ENCODE measurements around the gene JARID2.
"Not testable (repeated sequence)": the region's sequence is repeated elsewhere in the genome, so short reads cannot be mapped to it uniquely, and the experiment has no call there.

JARID2 gene

DNA sequence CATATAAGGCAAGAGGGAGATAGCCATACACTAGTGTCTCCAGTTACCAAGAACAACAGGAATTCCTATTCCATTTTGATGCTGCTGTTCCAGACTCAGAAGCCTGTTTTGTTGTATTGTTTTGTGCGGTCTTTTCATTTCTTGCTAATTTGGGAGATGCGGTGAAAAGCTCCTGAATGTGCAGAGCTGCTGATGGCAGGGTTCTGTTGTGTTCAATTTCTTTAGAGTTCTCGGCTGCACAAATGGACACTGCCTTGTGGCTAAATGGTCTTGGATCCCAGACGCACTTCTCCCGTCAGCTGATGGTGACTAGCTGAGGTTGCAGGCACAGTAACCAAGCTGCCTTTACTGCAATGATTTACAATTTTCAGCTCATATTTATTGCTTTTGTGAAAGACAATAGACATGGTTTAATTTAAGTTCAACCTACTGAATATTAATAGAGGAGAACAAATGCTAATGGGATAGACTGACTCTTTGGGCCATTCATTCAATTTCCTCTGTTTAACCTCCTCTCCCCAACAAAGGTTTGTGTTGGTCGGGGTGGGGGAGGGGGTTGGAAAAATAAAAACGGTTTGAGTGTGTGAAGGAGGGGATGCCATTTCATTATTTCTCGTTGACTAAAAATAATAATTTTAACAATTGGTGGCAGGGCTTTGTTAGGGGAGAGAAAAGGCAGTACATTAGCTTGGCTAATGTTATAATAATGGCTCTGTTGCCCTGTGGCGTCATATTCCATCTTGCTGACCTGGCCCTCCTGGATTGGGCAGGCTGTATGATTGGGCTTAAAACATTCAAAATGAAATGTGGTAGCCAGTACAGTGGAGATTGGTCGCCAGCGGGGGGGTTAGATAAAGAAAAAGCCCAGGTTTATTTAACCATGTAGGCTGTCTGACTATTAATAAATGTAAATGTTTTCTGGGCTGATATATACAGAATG lies 159.5 kb downstream of the JARID2 start:
- DNase-seq: no peak

DNA sequence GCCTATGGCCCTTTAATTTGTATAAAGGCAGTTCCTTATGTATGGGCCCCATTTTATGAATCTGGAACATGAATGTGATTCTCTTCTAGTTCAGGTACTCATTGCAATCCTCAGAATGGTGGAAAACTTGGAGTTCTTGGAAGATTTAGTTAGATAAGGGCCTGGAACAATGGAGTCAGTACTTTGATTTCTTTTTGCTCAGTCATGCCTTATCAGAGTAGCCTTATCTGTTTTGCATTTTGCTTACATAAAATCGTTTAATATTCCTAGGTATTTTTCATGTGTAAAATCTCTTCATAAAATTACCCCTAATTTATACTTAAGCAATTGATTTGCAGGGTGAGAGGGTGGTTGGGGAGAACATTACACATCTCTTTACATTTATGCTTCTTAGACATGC lies 160.6 kb downstream of the JARID2 start:
- no peak for DNase-seq

DNA sequence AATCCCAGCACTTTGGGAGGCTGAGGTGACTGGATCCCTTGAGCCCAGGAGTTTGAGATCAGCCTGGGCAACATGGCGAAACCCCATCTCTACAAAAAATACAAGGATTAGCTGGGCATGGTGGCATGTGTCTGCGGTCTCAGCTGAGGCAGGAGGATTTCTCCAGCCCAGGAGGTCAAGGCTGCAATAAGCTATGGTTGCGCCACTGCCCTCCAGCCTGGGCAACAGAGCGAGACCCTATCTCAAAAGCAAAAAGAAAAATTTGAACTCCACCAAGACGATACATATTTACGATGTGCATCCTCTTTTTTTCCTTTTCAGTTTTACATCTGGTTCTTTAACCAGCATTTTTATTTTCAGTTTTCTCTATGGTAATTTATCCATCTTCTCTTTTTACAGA lies 162.1 kb downstream of the JARID2 start:
- DNase-seq: no peak

DNA sequence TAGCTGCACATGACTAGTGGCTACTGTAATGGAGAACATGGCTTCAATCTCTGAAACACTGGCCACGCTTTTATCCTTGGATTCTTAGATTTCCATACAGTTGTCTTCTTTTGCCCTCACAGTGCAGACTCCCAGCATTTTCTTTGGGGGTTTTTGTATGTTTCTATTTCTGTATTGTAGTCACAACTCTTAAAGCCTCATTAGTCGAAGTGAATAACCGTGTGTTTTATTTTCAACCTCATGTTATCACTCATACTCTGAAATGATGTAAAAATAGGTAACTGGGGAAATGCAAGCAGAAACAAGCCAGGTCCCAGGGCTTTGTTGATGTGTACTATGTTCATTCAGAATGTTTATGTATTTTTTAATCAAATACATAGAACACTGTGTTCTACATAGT lies 162.9 kb downstream of the JARID2 start:
- no peak for DNase-seq

DNA sequence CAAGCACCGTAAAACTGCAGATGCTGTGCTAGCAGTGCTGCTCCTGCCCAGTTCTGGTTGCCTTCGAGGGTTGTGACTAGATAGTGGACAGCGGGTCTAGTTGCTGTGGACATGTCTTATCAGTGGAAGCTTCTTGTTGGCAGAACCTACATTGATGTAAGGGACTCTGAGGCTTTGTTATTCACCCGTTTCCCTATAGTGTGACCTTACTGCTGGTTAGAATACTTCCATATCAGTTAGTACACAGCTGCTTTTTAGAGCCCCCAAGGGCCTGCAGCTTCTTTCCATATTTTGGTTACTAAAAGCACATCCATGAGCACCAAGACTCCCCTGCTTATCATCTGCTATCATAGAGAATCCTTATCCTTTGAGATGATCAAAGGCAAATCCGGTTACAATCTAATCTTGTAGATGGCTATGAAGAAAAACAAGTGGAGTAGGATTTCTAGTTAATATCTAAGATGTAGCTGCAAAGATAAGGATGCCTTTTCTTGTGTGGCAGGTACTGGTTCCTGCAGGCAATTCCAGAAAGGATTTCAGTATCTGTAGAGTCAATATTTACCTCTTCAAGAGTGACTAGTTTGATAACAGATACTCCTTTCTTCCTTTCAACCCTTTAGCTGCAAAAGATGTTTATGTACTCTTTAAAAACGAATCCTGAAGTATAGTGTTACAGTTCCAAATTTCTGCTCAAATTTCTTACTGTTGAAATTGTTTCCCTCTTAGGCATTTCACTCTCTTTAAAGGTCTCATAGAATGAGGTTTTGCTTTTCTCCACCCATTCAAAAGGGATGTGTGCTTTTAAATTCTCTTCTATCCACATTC lies 163.6 kb downstream of the JARID2 start:
- no peak for DNase-seq

DNA sequence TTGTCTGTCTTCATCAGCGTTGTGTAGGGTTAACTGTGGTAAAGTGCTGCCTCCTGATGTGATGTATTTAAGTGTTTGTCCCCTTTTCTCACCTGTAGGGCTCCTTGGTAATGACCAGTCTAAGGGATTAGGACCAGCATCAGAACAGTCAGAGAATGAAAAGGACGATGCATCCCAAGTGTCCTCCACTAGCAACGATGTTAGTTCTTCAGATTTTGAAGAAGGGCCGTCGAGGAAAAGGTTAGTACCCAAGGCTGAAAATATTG lies 164.2 kb downstream of the JARID2 start:
- no peak for DNase-seq

DNA sequence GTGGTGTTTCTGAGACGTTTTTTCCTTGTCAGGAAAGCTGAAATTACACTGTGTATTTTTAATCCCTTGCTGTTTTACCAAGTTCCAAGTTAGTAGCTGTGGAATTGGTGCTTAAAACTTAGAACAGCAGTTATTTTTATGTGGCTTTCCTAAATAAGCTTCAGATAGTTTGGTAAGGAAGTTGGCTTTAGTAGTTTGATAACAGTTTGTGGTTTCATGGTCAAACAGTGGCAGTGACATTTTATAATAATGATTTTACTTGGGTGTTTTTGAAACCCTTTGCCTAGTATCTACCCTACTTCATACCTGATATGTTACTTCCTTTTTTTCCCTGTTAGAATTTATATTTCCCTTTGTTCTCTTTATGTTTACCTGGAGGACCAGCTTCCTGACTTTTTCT lies 164.9 kb downstream of the JARID2 start:
- DNase-seq: no peak

DNA sequence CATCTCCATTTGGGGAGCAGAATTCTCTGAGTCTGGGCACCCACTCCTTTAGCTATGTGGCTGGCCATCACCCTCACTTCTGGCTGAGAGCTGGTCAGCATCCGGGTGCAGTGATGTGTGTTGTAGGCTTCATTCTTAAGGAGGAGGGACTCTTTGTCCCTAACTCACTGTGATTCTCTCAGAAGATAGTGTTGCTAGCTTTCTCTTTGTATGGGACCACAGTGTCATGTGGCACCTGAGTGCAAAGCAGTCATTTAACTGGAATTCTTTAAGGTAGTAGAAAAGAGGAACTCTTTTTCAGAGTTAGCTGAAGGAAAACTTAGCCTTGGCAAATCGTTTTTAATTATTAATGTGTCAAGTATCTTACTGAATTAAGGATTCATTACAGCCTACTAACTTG lies 165.9 kb downstream of the JARID2 start:
- DNase-seq: no peak

DNA sequence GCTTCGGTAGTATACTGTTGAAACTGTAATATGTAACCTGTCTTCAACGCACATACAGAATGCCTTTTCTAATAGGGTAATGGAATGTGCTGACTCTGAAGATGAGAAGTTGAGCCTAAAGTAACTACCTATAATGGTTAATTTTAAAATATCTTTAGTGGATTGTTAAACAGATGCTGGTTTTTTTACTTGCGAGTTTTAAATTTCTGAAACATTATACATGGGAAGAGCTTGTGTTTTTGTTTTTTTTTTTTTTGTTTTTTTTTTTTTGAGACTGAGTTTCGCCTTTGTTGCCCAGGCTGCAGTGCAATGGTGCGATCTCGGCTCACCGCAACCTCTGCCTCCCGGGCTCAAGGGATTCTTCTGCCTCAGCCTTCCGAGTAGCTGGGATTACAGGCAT lies 166.9 kb downstream of the JARID2 start:
- DNase-seq: no peak

DNA sequence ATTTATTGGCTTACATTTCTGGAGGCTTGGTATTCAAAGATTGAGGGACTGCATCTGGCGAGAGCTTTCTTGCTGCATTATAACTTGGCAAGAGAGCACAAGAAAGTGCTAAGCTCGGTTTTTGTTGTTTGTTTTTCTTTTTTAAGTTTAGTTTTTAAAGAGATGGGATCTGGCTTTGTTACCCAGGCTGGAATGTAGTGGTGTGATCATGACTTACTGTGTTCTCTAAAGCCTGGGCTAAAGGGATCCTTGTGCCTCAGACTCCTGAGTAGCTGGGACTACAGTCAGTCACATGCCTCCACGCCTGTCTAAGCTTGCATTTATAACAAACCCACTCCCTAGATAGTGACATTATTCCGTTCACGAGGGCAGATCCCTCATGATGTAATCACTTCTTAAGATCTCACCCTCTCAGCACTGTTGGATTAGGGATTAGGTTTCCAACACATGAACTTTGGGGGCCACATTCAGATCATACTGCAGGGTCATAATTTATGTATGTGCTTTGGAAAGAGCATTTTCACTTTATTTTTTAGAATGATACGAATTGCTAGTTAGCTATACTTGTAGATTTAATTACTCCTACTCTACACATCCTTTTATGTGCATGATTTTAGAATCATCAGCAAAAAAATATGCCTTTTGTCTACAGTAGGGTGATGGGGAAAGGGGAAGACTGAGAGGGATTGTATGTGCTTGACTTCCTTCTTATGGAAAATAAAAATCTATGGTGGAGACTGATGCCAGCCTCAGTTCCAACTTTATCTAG lies 167.8 kb downstream of the JARID2 start:
- no peak for DNase-seq

DNA sequence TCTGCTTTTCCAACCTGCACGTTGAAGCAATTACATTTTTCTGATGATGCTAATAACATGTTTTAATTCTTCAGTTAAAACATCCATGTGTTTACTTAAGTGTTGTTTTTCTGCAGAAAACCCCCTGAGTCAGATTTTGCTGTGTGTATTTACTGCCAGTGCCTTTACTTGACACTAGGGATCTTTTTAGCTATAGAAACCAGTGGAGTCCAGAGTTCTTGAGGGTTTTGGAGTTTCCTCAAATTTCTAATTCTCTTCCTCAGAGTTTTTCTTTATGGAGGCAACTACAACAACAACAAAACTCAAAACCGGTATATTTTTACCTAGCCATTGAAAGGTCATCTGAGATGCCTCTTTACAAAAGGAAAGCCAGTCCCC lies 168.4 kb downstream of the JARID2 start:
- DNase-seq: no peak

DNA sequence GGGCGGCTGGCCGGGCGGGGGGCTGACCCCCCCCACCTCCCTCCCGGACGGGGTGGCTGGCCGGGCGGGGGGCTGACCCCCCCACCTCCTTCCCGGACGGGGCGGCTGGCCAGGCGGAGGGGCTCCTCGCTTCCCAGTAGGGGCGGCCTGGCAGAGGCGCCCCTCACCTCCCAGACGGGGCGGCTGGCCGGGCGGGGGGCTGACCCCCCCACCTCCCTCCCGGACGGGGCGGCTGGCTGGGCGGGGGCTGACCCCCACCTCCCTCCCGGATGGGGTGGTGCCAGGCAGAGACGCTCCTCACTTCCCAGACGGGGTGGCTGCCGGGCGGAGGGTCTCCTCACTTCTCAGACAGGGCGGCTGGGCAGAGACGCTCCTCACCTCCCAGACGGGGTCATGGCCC lies 169.8 kb downstream of the JARID2 start:
- DNase-seq: not testable (repeated sequence)

DNA sequence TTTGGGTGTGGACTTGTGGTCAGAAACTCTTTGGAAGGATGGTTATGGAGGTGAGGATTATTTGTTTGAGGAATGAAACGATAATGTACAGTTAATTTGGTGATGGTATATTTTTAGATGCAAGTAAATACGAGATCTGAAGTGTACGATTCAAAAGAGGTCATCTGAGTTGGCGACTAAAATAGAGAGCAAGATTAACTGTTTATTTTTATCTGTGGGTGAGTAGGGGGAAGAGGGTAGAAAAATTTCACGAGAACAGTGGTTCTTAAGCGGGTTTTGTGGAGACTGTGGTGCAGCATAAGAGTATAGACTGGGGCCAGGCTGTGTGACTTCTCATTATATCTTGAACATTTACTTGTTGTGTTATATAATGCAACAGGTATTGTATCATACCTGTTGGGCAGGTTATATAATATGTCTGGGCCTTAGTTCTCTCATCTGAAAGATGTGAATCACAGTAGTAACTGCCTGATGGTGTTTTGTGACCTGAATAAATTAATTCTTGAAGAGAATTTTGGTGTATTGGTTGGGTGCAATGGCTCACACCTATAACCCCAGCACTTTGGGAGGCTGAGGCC lies 171.2 kb downstream of the JARID2 start:
- DNase-seq: no peak

DNA sequence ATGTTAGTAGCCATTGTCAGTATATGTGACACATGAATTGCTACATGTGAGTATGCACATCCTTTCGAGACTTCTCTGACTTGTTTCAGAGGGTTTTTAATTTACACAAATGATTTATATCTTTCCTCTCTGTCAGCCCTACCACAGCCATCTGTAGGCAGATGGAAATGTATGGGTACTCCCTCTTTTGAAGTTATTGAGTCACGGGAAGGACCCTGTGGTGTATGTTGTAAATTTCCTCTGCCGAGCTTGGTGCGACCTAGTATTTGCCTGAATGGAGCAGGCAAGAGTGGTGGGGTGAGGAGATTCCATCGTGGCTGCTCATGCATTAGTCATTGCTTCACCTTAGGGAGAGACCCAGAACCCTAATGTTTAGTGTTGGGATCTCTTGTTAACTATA lies 171.9 kb downstream of the JARID2 start:
- no peak for DNase-seq

DNA sequence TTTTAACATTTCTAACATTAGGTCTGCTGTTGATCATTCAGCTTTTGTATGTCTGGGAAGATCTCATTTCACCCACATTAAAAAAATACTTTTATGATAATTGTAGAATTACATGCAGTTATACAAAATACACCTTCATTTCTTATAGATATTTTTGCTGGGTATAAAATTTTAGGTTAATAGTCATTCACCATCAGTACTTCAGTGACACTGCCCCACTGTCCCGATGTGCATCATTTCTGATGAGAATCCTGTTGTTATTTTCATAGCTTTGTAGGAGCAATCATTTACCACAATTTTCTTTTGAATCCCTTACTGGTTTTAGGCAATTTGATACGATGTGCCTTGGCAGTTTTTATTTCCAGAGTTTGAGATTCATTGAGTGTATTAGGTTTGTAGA lies 173.6 kb downstream of the JARID2 start:
- DNase-seq: no peak

DNA sequence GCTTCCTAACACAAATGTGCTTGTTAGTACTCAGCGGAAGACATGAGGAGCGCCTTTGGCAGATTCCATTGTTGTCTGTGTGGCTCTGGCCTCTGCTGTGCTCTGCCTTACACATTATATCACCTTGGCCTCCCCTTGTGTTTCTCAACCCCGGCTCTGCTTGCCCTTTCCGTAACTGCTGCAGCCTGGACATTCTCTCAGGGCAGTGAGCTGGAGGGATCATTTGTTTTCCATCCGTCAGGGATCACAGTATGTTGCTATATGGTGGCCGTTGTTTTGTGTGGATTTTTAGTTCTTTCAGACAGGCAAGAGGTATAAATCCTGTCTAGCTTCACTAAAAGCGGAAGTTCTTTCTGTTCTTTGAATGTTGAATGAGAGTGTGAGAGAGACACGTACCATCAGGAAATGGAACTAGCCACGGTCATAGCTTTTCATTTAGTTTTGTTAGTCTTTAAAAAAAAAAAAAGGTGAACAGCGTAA lies 175.1 kb downstream of the JARID2 start:
- no peak for DNase-seq

DNA sequence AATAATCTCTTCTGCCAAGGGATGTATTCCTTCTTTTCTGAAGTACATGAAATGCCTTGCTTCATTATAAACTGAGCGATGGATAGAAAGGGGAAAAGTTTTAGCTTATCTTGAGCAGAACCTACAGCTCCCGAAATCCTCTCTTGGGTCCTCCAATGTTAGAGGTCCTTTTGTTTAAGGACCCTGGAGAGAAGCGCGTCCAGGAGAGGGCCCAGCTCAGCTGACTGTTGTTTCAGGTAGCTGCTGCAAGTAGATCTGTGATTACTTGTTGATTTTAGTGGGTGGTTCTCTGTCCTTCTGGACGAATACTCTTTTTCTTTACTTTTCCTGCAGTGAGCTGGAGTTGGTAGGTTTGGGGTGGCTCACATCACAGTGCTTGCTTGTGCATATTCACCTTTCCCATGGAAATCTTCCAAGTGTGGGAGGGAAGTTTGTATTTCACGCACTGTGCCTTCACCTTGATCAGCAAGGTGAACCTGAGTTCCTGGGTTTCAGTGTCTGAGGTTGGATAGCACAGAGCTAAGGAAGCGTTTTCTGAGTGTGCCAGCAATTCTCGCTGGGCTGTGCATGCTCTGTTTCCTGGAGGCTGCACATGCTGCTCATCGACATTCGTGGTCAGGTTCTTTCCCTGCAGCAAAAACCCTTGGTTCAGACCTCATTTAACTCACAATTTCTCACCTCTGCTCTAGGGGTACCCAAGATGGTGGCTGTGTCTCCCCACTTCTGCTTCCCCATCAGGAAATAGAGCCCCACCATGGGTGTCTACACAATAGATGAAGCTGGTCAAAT lies 176.3 kb downstream of the JARID2 start:
- no peak for DNase-seq

DNA sequence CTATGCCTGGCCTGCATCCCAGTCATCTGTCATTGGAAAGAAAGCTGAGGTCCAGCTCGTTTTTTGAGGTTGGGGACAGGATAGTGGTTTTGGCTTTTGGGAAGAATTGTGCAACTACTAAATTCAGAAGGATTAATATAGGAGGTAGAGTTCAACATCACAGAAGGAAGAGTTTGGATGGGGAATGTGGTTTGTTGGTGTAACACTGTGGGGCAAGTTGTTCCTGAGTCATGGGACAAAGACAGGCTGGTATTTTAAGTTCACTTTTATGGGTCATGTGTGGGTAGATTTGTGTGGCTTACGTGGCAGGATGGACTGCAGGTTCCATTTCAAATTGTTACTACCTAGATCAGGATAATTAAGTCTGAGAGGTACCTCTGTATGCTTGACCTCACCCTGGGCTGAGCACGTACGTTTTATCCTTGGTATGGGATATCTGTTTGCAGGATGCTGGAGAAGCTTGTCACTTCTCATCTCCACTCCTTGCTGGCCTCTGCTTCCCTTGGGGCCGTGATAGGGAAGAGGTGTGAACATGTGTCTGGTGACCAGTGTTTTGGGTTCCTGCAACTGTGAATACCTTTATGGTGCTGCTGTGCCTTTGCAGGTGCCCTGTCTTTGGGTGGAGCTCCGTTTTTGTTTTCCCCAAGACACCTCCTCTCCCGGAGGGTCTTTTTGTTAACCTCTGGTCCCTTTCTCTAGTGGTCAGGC lies 177.6 kb downstream of the JARID2 start:
- no peak for DNase-seq

DNA sequence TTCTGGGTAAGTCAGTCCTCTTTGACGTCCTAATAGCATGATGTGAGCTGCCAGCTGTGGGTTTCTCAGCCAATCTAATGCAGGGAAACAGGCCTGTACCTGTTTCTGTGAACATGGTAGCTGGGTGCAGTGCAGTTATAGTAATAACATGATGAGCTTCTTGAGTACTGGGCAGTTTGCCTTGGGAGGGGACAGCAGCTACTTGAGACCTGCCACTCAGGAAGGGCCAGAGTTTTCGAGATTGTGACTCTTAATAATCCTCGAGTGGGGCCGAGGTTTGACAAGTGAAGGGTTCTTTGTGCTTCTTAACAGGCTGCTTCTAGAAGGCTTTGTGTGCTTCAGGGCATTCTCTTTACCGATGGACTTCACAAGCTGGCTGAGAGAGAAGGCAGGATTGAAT lies 180.1 kb downstream of the JARID2 start:
- no peak for DNase-seq

DNA sequence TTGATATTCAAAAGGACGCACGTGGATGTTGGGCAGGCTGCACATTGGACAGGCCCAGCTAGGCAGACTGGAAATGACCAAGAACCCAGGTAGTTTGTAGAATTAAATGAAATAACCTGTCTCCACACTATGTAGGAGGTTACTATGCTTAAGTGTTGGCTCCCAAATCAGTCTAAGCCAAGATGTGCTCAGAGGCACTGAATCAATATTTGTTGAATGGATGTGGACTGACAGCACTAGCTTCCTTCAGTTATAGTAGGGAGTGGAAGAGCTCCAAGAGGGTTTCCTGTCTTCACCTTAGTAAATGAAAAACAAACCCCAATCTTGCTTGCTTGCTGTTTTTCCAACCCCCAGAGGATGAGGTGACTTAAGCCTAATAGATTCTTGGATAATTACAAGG lies 180.5 kb downstream of the JARID2 start:
- no peak for DNase-seq

DNA sequence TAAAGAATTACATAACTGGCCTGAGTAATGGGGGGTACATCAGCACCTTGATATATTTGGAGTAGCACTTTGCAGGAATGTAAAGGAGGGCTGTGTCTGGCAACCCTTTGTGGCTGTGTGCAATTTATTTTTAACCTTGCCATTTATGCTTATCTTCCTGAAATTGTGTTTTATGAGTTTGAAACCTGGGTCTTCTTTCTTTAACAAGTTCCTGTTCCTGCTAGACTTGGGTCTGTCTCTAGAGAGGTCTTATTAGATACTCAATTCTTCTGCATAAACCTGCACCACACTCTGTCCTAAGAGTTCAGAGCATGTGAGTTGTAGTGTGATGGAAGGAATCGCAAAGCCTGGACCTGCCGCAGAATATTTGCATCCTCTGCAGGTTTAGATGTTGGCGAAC lies 181.0 kb downstream of the JARID2 start:
- no peak for DNase-seq

Measured in CD4-positive, alpha-beta T cell treated with Interleukin-12 subunit alpha and Interleukin-12 subunit beta, for 1 hour (primary cell).